ENCODE results near the gene PRKAG1.

The PRKAG1 gene

GRCh38 chr12:48966177-48966895 lies 52.2 kb downstream of the PRKAG1 start:
- no peak for DNase-seq (ENCODE audit: low read depth in 2 of 2)

DNA sequence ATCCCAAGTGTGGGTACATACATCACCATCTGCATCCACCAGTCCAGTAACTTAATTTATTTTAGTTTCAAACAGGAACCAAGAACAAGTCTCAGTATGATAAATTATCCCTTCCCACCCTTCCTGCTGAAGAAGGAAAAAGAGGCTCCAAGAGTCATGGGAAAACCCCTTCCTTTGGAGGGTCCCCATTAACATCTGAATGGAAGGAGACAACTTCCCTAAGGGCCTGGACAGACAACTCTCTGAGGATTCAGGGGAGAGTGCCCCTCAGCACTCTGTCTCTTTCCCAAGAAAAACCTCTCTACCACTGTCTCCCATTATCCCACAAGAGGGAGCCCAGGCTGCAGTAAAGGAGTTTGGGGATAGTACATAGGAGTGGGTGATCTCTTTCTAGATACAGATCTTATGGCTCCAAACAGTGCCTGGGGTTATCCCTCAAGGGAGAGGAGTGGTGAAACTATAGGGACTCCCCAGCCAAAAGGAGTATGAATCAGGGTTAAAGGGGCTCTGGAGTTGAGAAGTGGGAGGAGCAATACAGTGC lies 53.2 kb downstream of the PRKAG1 start:
- no peak for DNase-seq (ENCODE audit: low read depth in 2 of 2)

GRCh38 chr12:48961801-48962200 lies 56.8 kb downstream of the PRKAG1 start:
- no peak for DNase-seq (ENCODE audit: low read depth in 2 of 2)

DNA sequence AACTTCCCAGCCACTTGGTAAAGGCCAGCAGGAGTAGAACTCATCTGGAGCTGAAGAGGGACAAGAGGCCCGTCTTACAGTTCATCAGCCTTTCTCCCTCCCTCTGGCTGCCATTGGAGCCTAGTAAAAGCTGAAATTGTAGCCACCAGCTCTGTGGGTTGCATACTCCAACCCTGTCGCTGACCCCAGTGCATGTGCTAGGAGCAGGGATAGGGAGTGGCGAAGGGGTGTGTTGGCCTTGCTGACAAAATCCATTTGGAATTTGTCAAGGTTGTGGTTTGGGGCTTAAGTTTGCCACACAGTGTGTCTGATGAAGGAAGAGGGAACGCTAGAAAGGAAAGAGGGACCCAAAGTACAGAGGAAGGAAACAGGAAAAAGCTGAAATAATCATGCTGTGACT lies 57.2 kb downstream of the PRKAG1 start:
- no peak for DNase-seq (ENCODE audit: low read depth in 2 of 2)

DNA sequence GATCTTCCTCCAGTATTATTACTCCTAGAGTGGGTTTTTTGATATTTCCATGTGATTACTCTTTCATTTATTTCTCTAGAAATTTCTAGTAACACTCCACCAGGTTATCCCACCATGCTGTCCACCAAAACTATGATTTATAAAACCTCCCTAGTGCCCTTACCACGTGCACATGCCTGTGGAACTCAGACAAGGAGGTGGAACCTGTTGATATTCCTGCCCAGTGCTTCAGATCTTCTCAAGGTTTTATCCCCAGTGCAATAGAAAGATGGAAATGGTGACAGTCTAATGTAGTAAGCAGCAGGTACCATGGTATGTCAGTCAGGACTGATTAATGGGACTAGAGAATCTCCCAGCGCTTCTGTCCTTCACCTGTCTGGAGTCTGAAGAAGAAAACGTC lies 57.7 kb downstream of the PRKAG1 start:
- no peak for DNase-seq (ENCODE audit: low read depth in 2 of 2)

DNA sequence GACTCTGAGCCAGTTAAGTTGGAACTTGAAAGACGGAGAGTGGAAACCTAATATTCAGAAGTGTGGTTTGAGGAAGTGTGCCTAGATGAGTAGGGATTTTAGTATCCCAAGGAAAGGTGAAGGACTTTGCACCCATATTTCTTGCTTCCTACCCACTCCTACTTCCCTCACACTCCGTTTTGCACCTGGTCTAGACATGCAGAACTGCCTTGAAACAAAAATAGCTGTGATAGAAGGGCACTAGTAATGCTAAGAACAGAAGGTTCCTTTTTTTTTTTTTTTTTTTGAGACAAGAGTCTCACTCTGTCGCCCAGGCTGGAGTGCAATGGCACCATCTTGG lies 60.6 kb downstream of the PRKAG1 start:
- no peak for DNase-seq (ENCODE audit: low read depth in 2 of 2)

DNA sequence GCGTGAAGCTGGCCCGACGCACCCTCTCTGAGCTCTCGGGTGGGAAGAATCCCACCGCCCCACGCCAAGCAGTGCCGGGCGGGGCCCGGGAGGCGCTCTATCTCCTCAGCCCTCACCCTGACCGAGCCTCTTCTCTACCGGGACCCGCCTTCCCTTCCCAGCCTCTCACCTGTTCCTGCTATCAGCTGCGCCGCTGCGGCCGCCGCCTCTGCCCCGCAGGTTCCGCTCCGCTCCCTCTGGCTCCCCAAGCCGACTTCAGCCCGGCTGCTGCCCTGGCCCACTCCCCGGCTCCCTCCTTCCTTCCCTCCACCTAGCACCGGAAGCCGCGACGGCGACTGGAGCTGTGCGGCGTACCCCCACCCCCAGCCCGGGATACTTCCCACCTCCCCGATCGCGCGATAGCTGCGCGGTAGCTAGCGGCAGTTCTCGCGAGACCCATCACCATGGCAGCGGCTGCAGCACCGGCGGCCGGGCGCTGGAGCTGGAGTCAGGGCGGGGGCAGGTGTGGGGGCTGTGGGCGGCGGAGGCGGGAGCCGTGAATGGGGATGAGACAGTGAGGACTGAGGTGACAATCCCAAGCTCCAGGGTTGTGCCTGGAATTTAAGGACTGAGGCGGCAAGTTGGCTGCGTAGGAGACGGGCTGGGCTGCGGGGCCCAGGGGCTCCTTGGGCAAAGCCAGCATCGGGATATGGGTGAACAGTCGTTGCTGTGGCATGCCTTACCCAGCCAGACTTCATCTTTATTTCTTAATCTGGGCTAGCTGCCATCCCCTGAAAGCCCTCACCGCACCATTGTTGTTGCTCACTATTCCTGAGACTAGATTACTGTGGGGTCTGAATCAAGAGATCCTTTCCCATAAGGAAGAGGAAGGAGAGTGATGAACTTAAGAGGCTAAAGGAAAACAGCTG lies 61.2 kb downstream of the PRKAG1 start, which contains the start of gene ARF3:
Gene ARF3 (minus strand): TSS at position 347 of the 908 bp plus-strand sequence. CDS start 16,392 bp downstream, outside the sequence.
- DNase-seq (ENCODE audit: low read depth in 2 of 2) = peak; percentile 73 to 77

DNA sequence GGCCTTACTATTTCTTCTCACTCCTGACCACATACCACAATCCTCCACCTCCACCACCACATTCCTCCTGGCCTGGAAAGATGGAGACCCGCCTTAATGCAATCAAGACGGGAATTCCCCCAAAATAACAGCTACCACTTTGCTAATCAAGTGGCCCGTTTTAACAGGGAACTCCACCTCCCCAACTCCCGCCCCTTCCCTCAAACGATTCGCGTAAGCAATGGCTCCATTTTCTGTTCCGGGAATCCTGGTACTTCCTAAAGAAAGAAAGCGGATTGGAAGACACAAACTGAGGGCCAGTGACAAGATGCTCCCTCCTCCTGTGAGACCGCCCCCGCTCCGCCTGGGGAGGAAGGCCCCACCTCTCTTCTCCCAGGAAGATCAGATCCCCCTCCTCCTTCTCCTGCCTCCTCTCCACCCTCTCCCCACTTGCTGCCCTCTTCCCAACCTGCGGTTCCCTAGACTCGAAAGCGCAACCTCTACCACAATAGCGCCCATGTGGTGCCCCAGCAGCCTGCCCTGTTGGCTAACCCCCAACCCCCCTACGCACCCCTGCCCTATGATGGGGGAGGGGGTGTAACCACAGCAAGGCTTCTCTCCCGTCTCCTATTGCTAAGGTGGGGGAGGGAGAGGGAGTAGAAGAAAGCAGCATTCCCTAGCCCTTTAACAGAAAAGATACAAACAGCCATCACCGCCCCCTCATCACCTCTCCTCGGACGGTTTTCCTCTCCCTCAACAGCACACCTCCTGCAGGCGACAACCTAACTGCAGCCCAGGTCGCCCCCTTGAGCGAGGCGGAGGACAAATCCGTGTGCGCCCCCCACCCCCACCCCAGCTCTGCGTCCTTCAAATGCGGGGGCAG lies 62.1 kb downstream of the PRKAG1 start:
- DNase-seq (ENCODE audit: low read depth in 2 of 2) = peak; percentile 83 to 85

GRCh38 chr12:48954841-48955501 lies 63.6 kb downstream of the PRKAG1 start:
- DNase-seq (ENCODE audit: low read depth in 2 of 2) = no peak

GRCh38 chr12:48954061-48954460 lies 64.5 kb downstream of the PRKAG1 start:
- DNase-seq (ENCODE audit: low read depth in 2 of 2) = no peak

DNA sequence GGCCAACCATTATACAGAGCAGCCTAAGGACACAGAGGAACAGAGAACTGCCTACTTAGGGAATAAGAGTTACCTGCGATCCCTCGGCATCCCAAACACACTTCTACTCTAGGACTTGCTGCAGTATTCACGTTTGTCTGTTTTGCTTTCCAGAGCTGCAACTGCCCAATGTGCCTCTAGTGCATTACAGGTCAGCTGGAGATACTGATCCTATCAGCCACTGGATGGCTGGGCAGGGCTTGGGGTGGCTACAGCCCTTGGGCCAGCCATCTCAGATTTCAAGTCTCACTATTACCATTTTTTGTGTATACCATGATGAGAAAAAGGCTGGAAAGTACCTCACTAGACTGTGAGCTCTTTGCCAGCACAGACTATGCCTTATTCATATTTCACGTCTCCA lies 65.9 kb downstream of the PRKAG1 start:
- no peak for DNase-seq (ENCODE audit: low read depth in 2 of 2)

Data from fibroblast of skin of left biceps (primary cell).